GM18873 (cell line): ENCODE results near the gene ZC3H10.
A peak's percentile ranks its signal among the peaks of the same experiment; 100 is the strongest.
"Not testable (repeated sequence)": the region's sequence is repeated elsewhere in the genome, so short reads cannot be mapped to it uniquely, and the experiment has no call there.

Experiments used
- ATAC-seq: cut with Tn5 transposase; IDR thresholded peaks from one replicate; pipeline ENCODE4 v1.9.1; 2021; ENCODE audit warnings: mild to moderate bottlenecking, moderate library complexity, moderate number of reproducible peaks; ENCODE audit not compliant: unreplicated experiment, low FRiP score

Gene ZC3H10

DNA sequence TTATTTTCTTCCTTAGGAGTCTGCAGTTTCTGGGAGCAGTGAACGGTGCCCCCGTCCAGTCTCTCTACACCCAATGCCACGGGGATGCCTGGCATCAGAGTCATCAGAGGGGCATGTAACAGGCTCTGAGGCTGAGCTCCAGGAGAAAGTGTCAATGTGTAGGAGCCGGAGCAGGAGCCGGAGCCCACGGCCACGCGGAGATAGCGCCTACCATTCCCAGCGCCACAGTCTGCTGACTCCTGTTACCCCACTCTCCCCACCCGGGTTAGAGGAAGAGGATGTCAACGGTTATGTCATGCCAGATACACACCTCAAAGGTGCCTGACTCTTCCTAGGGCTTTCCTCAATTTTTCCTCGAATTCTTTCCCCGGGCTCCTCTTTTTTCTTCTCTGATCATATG is 17.0 kb upstream of the ZC3H10 start:
- no peak for ATAC-seq

DNA sequence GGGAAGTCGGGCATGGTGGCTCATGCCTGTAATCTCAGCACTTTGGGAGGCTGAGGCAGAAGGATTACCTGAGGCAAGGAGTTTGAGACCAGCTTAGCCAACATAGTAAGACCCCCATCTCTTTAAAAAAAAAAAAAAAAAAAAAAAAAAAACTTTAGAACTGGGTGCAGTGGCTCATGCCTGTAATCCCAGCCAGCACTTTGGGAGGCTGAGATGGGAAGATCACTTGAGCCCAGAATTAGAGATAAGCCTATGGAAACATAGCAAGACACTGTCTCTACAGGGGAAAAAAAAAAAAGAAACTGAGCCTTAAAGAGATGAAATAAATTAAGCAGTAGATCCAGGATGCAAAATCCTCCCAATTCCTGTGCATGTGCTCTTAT is 15.4 kb upstream of the ZC3H10 start:
- ATAC-seq: no peak

DNA sequence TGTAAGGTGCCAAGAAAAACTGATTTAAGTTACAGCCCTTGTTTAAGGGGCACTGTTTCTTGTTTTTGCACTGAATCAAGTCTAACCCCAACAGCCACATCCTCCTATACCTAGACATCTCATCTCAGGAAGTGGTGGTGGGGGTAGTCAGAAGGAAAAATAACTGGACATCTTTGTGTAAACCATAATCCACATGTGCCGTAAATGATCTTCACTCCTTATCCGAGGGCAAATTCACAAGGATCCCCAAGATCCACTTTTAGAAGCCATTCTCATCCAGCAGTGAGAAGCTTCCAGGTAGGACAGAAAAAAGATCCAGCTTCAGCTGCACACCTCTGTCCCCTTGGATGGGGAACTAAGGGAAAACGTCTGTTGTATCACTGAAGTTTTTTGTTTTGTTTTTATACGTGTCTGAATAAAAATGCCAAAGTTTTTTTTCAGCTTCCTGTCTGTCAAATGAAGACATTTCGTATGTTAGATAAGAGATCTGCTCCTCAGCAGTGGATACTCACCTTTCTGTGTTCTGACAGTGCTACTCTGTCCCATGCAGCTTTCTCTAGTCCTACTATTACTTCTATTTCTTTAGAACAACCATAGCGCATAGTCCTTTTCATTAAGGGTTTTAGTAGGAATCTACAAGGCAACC is 14.9 kb upstream of the ZC3H10 start:
- no peak for ATAC-seq

- no peak for ATAC-seq
Observed at GRCh38 chr12:56103823-56104108, 14.3 kb upstream of the ZC3H10 start.

- peak; percentile 90 for ATAC-seq
Observed at GRCh38 chr12:56104109-56104814, 13.8 kb upstream of the ZC3H10 start, which contains the start of gene PA2G4. Gene PA2G4 (plus strand): TSS chr12:56104559. CDS start chr12:56104738, 179 bp downstream.

GRCh38 chr12:56104815-56105608 is 13.1 kb upstream of the ZC3H10 start:
- peak; percentile 7 for ATAC-seq

DNA sequence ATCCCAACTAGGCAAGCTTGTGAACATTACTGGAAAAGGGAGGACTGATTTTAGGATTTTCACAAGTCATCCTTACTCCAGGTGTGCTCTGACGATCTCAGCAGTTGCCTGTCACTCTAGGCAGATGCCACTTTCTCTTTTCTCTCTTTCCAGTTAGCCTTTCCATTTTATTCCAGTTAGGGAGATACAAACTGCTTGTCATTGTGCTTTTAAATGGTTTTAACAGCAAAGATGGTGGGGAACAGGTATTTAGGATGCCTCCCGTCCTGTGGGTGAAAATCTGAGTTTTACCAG is 12.5 kb upstream of the ZC3H10 start:
- ATAC-seq: no peak

GRCh38 chr12:56107242-56107641 is 10.8 kb upstream of the ZC3H10 start:
- ATAC-seq: no peak

- ATAC-seq: no peak
Observed at GRCh38 chr12:56110571-56110970, 7.5 kb upstream of the ZC3H10 start.

- ATAC-seq: no peak
Observed at GRCh38 chr12:56114084-56114483, 4.0 kb upstream of the ZC3H10 start.

GRCh38 chr12:56115329-56115728 is 2.7 kb upstream of the ZC3H10 start:
- no peak for ATAC-seq

GRCh38 chr12:56116267-56117081 is 1.6 kb upstream of the ZC3H10 start, which contains the start of gene RPL41:
Gene RPL41 (plus strand): TSS chr12:56116633.
- peak; percentile 34 for ATAC-seq

DNA sequence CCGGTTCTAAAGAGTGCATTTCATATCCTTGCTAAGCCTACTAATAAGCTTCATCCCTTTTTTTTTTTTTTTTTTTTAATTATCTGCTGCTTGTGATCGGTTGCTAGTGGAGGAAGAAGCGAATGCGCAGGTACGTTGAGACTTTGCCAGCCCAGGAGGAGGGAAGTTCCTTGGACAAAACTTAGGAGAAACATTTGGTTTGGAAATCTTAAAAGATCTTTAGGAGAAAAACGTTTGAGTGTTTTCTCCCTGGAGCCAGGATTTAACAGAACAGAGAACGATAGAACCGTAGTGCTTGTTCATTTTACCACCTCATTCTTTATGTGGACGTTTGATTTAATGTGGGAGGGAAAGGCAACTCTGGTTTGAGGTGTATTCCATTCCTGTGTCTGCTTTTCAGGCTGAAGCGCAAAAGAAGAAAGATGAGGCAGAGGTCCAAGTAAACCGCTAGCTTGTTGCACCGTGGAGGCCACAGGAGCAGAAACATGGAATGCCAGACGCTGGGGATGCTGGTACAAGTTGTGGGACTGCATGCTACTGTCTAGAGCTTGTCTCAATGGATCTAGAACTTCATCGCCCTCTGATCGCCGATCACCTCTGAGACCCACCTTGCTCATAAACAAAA is 872 bp upstream of the ZC3H10 start:
- not testable (repeated sequence) for ATAC-seq

- peak; percentile 1 for ATAC-seq
Observed at GRCh38 chr12:56118688-56119357, 757 bp downstream of the ZC3H10 start.

GRCh38 chr12:56119361-56119796 is 1.3 kb downstream of the ZC3H10 start:
- no peak for ATAC-seq

DNA sequence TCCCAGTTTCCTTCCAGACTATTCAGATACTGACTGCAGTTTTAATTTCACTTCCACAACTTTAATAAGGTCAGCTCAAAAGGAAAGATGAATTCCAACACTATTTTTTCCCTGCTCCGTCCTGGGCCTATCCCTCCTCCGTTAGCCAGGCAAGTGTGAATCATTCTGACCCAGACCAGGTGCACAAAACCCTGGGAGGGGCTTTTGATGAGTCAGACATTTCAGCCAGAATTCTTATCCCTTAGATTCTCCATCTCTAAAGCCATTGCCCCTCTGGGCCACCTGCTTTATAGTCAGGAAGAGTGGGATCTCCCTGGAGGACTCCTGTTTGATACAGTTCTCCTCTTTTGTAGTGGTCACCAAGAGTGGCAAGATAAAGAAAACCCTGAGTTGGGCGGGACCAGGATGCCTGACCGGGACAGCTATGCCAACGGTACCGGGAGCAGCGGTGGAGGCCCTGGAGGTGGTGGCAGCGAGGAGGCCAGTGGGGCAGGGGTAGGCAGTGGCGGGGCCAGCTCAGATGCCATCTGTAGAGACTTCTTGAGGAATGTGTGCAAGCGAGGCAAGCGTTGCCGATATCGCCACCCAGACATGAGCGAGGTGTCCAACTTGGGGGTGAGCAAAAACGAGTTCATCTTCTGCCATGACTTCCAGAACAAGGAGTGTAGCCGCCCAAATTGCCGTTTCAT is 2.2 kb downstream of the ZC3H10 start:
- ATAC-seq: no peak

DNA sequence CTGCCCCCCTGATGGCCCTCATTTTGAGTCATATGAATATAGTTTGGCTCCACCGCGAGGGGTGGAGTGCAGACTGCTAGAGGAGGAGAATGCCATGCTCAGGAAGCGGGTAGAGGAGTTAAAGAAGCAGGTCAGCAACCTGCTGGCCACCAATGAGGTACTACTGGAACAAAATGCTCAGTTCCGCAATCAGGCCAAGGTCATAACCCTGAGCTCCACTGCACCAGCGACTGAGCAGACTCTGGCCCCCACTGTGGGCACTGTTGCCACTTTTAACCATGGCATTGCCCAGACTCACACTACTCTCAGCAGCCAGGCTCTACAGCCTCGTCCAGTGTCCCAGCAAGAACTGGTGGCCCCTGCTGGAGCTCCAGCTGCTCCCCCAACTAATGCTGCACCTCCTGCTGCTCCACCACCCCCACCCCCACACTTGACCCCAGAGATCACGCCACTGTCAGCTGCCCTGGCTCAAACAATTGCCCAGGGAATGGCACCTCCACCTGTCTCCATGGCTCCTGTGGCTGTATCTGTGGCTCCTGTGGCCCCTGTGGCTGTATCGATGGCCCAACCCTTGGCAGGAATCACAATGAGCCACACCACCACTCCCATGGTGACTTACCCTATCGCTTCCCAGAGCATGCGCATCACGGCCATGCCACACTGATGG is 3.3 kb downstream of the ZC3H10 start:
- no peak for ATAC-seq

GRCh38 chr12:56122637-56123036 is 4.6 kb downstream of the ZC3H10 start:
- no peak for ATAC-seq

GRCh38 chr12:56124133-56124532 is 6.1 kb downstream of the ZC3H10 start:
- no peak for ATAC-seq
